Neutrophil (primary cell): ENCODE data around the gene FCRL3.
"Not testable (repeated sequence)": the region's sequence is repeated elsewhere in the genome, so short reads cannot be mapped to it uniquely, and the experiment has no call there.

Source experiments
- H3K27ac ChIP-seq: fragments of 200-600 bp; sonication (generic); 2 replicates; pipeline ENCODE4 v1.5.1; 2016; ENCODE audit warnings: mild to moderate bottlenecking, moderate library complexity
- H3K27me3 ChIP-seq: fragments of 200-600 bp; sonication (generic); 2 replicates; pipeline ENCODE4 v1.6.0; 2016; ENCODE audit warnings: mild to moderate bottlenecking
- H3K36me3 ChIP-seq: fragments of 200-600 bp; sonication (generic); 2 replicates; pipeline ENCODE4 v1.5.1; 2017
- H3K4me1 ChIP-seq, 2 experiments: fragments of 200-600 bp in 1 of 2; sonication (generic) in 1 of 2; 1 replicate in 1 of 2; 2 replicates in 1 of 2; pipeline versions ENCODE4 v1.5.1 to v1.6.1; 2013 to 2016; ENCODE audit warnings: low read depth in 1 of 2, low read length in 1 of 2, mild to moderate bottlenecking in 1 of 2, moderate library complexity in 1 of 2; ENCODE audit not compliant: control insufficient read depth in 1 of 2, insufficient read depth in 1 of 2
- H3K4me3 ChIP-seq, 2 experiments: fragments of 200-600 bp in 1 of 2; sonication (generic) in 1 of 2; 1 replicate in 1 of 2; 2 replicates in 1 of 2; pipeline ENCODE4 v1.5.1; 2013 to 2016; ENCODE audit warnings: low read depth in 1 of 2, low read length in 1 of 2, mild to moderate bottlenecking in 1 of 2, moderate library complexity in 1 of 2
- H3K9me3 ChIP-seq: fragments of 200-600 bp; sonication (generic); 2 replicates; pipeline ENCODE4 v1.5.1; 2016
- TF ChIP-seq, protein P1 (sequence below): fragments of 200-600 bp; sonication (generic); IDR thresholded peaks from 2 replicates; pipeline ENCODE4 v1.5.1; 2016; ENCODE audit warnings: antibody characterized with exemption

FCRL3 gene, protein sequence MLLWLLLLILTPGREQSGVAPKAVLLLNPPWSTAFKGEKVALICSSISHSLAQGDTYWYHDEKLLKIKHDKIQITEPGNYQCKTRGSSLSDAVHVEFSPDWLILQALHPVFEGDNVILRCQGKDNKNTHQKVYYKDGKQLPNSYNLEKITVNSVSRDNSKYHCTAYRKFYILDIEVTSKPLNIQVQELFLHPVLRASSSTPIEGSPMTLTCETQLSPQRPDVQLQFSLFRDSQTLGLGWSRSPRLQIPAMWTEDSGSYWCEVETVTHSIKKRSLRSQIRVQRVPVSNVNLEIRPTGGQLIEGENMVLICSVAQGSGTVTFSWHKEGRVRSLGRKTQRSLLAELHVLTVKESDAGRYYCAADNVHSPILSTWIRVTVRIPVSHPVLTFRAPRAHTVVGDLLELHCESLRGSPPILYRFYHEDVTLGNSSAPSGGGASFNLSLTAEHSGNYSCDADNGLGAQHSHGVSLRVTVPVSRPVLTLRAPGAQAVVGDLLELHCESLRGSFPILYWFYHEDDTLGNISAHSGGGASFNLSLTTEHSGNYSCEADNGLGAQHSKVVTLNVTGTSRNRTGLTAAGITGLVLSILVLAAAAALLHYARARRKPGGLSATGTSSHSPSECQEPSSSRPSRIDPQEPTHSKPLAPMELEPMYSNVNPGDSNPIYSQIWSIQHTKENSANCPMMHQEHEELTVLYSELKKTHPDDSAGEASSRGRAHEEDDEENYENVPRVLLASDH

DNA sequence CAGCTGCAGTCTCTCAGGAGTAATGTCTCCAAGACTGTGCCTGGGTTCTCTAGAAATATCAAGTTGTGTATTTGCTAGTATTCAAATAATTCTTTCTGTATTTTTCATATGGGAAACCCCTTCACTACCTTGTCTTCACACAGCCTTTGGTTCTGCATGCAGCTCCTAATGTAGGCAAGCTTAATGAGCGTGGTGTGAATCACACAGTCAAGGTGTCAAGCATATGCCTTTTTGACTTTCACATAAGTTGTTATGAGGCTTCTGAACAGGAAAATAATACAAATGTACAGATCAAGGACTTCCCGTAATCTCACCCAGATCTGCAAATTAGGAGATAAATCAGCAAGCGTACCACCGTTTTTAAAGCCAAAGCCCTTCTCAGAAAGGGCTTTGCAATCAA is at the start of gene FCRL3:
Gene FCRL3 (minus strand): TSS at position 38 of the 400 bp plus-strand sequence. CDS start 280 bp downstream, outside the sequence.
- TF ChIP-seq, protein P1, sequence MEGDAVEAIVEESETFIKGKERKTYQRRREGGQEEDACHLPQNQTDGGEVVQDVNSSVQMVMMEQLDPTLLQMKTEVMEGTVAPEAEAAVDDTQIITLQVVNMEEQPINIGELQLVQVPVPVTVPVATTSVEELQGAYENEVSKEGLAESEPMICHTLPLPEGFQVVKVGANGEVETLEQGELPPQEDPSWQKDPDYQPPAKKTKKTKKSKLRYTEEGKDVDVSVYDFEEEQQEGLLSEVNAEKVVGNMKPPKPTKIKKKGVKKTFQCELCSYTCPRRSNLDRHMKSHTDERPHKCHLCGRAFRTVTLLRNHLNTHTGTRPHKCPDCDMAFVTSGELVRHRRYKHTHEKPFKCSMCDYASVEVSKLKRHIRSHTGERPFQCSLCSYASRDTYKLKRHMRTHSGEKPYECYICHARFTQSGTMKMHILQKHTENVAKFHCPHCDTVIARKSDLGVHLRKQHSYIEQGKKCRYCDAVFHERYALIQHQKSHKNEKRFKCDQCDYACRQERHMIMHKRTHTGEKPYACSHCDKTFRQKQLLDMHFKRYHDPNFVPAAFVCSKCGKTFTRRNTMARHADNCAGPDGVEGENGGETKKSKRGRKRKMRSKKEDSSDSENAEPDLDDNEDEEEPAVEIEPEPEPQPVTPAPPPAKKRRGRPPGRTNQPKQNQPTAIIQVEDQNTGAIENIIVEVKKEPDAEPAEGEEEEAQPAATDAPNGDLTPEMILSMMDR, result no peak
- no peaks in the 10 kb centered on the region for H3K9me3 ChIP-seq
- no peaks in the 10 kb centered on the region for H3K4me1 ChIP-seq
- no peak within 1 kb of the TSS for H3K4me3 ChIP-seq
- H3K27me3 ChIP-seq, result peaks cover 56% of the 10 kb centered on the region
- H3K27ac ChIP-seq, result no peak within 1 kb of the TSS
- H3K36me3 ChIP-seq, result no peaks in the 10 kb centered on the region

GRCh38 chr1:157748262-157748817 is 47.8 kb upstream of the FCRL3 start:
- TF ChIP-seq, protein P1, result no peak
- Histone ChIP-seq H3K27ac (no peak overlapping the region), H3K36me3 (no peaks in the 10 kb centered on the region)

DNA sequence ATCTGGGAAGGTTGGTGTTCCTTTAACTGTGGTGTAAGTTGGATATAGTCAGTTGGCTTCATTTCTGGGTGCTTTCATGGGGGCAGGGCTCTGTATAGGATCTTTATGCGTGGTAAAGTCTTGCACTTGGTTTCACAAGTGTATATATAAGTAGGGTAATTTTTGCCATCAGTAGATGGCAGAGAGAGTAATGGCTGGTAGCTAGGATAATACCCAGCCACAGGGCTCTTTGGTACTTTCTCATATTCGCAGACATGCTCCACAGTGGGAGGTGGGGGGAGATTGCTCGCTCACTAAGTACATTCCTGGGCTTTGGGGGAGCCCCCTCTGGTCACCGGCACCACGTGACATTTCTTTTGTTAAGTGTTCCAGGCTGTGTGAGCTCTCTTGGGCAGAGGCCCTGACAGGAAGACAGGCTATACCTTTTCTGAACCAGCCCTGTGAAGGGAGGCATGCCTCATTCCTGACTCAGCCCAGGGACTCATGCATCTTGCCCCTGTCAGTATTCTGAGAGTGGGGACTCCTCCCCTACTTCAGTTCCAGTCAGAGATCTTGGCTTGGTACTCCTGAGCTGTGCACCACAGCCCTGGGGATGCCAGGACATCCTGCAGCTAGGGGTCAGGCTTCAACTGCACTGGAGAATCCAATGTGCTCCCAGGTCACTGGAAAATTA is 38.8 kb upstream of the FCRL3 start:
- peaks cover 0 to under 1% of the 10 kb centered on the region in 2 experiments for H3K4me1 ChIP-seq
- no peak overlapping the region for H3K27ac ChIP-seq
- TF ChIP-seq, protein P1, result no peak

More at GRCh38 chr1:157748262-157748817, 47.8 kb upstream of the FCRL3 start:
- Histone ChIP-seq H3K4me3 (no peak overlapping the region), H3K27me3 (no peaks in the 10 kb centered on the region), H3K9me3 (no peaks in the 10 kb centered on the region), H3K4me1 (no peaks in the 10 kb centered on the region)

GRCh38 chr1:157735991-157736390 is 35.4 kb upstream of the FCRL3 start:
- not testable (repeated sequence) for H3K4me1 ChIP-seq, H3K4me3 ChIP-seq, H3K27ac ChIP-seq

More for the DNA sequence above, 38.8 kb upstream of the FCRL3 start:
- Histone ChIP-seq H3K36me3 (no peaks in the 10 kb centered on the region), H3K27me3 (no peaks in the 10 kb centered on the region), H3K4me3 (no peak overlapping the region), H3K9me3 (no peaks in the 10 kb centered on the region)

DNA sequence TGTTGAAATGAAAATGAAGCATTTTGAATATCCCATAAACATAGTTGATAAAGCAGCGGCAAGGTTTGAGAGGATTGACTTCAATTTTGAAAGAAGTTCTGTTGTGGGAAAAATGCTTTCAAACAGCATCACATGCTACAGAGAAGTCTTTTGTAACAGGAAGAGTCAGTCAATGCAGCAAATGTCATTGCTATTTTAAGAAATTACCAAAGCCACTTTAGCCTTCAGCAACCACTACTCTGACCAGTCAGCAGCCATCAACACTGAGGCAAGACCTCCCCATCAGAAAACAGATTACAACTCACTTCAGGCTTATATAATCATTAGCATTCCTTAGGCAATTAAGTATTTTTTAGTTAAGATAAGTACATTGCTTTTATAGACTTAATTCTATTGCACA is 33.8 kb upstream of the FCRL3 start:
- peaks cover 0 to 3% of the 10 kb centered on the region in 2 experiments for H3K4me1 ChIP-seq
- H3K4me3 ChIP-seq, result no peak overlapping the region
- no peak overlapping the region for H3K27ac ChIP-seq
- no peaks in the 10 kb centered on the region for H3K36me3 ChIP-seq
- H3K27me3 ChIP-seq, result no peaks in the 10 kb centered on the region
- no peaks in the 10 kb centered on the region for H3K9me3 ChIP-seq
- TF ChIP-seq, protein P1, result no peak

More at GRCh38 chr1:157735991-157736390, 35.4 kb upstream of the FCRL3 start:
- H3K36me3 ChIP-seq, H3K9me3 ChIP-seq, H3K27me3 ChIP-seq: not testable (repeated sequence)
